ENCODE measurements around the gene GRAMD1B.
"Not testable (repeated sequence)": the region's sequence is repeated elsewhere in the genome, so short reads cannot be mapped to it uniquely, and the experiment has no call there.

The GRAMD1B gene

GRCh38 chr11:123448823-123449222, 18.8 kb downstream of the GRAMD1B start:
- DNase-seq: no peak

GRCh38 chr11:123449436-123449835, 19.4 kb downstream of the GRAMD1B start:
- no peak for DNase-seq

GRCh38 chr11:123450623-123451022, 20.6 kb downstream of the GRAMD1B start:
- no peak for DNase-seq

- DNase-seq: no peak
Measured at GRCh38 chr11:123451183-123451781, 21.2 kb downstream of the GRAMD1B start.

GRCh38 chr11:123452794-123453193, 22.7 kb downstream of the GRAMD1B start:
- no peak for DNase-seq

- DNase-seq: no peak
Measured at GRCh38 chr11:123454060-123454651, 24.1 kb downstream of the GRAMD1B start.

- DNase-seq: no peak
Measured at GRCh38 chr11:123454796-123455195, 24.7 kb downstream of the GRAMD1B start.

- not testable (repeated sequence) for DNase-seq
Measured at GRCh38 chr11:123456448-123456847, 26.4 kb downstream of the GRAMD1B start.

- no peak for DNase-seq
Measured at GRCh38 chr11:123457187-123457770, 27.2 kb downstream of the GRAMD1B start.

- DNase-seq: no peak
Measured at GRCh38 chr11:123458501-123458900, 28.4 kb downstream of the GRAMD1B start.

GRCh38 chr11:123460012-123460700, 30.1 kb downstream of the GRAMD1B start:
- no peak for DNase-seq

GRCh38 chr11:123461164-123461563, 31.1 kb downstream of the GRAMD1B start:
- no peak for DNase-seq

- not testable (repeated sequence) for DNase-seq
Measured at GRCh38 chr11:123465667-123466066, 35.6 kb downstream of the GRAMD1B start.

GRCh38 chr11:123466172-123466571, 36.1 kb downstream of the GRAMD1B start:
- DNase-seq: not testable (repeated sequence)

GRCh38 chr11:123469089-123469488, 39.0 kb downstream of the GRAMD1B start:
- no peak for DNase-seq

- no peak for DNase-seq
Measured at GRCh38 chr11:123469586-123469985, 39.5 kb downstream of the GRAMD1B start.

- DNase-seq: no peak
Measured at GRCh38 chr11:123470842-123471241, 40.8 kb downstream of the GRAMD1B start.

- no peak for DNase-seq
Measured at GRCh38 chr11:123472236-123472935, 42.3 kb downstream of the GRAMD1B start.

- DNase-seq: no peak
Measured at GRCh38 chr11:123473941-123474677, 44.0 kb downstream of the GRAMD1B start.

- DNase-seq: no peak
Measured at GRCh38 chr11:123474994-123475393, 44.9 kb downstream of the GRAMD1B start.

GRCh38 chr11:123475469-123475868, 45.4 kb downstream of the GRAMD1B start:
- DNase-seq: no peak

GRCh38 chr11:123477205-123477907, 47.3 kb downstream of the GRAMD1B start:
- no peak for DNase-seq
